HepG2 (cell line): ENCODE measurements around the gene EMILIN1. TPM values are rescaled to one million over a fixed set of nuclear protein-coding genes. Genes with fewer than 3 reads are reported as not detected.

Experiments used
- FOXK1 ChIP-seq: sonication (generic); formaldehyde crosslinking; IDR thresholded peaks from 2 replicates; pipeline ENCODE4 v1.4.0; 2020; ENCODE audit warnings: low read depth, missing genetic modification reagents, borderline replicate concordance
- GLI4 ChIP-seq: sonication (generic); formaldehyde crosslinking; IDR thresholded peaks from 2 replicates; pipeline ENCODE4 v1.5.1; 2020; ENCODE audit warnings: missing genetic modification reagents, mild to moderate bottlenecking, moderate library complexity, borderline replicate concordance
- GZF1 ChIP-seq: sonication (generic); formaldehyde crosslinking; IDR thresholded peaks from 2 replicates; pipeline ENCODE4 v1.5.1; 2020; ENCODE audit warnings: mild to moderate bottlenecking, missing genetic modification reagents
- MNT ChIP-seq: fragments of 450-650 bp; IDR thresholded peaks from 2 replicates; pipeline ENCODE4 v1.6.1; 2016
- NFYC ChIP-seq: IDR thresholded peaks from 2 replicates; pipeline ENCODE4 v1.6.1; 2016; ENCODE audit warnings: missing genetic modification reagents, missing compliant biosample characterization
- RAD21 ChIP-seq: fragments of 450-650 bp; formaldehyde crosslinking; IDR thresholded peaks from 2 replicates; pipeline ENCODE4 v1.5.0; 2020; ENCODE audit warnings: mild to moderate bottlenecking
- SAP130 ChIP-seq: IDR thresholded peaks from 2 replicates; pipeline ENCODE4 v1.6.1; 2016; ENCODE audit warnings: low read depth
- TBX2 ChIP-seq: sonication (generic); formaldehyde crosslinking; IDR thresholded peaks from 2 replicates; pipeline ENCODE4 v1.5.0; 2020; ENCODE audit warnings: missing genetic modification reagents, mild to moderate bottlenecking, borderline replicate concordance
- ZNF234 ChIP-seq: sonication (generic); formaldehyde crosslinking; conservative IDR thresholded peaks from 2 replicates; pipeline ENCODE4 v1.5.1; 2020; ENCODE audit warnings: mild to moderate bottlenecking, missing genetic modification reagents
- ZNF326 ChIP-seq: sonication (generic); formaldehyde crosslinking; IDR thresholded peaks from 2 replicates; pipeline ENCODE4 v1.4.0; 2020; ENCODE audit warnings: missing genetic modification reagents, borderline replicate concordance
- ZNF362 ChIP-seq: sonication (generic); formaldehyde crosslinking; IDR thresholded peaks from 2 replicates; pipeline ENCODE4 v1.4.0; 2020; ENCODE audit warnings: missing genetic modification reagents, mild to moderate bottlenecking, borderline replicate concordance
- ZNF775 ChIP-seq: sonication (generic); formaldehyde crosslinking; IDR thresholded peaks from 2 replicates; pipeline ENCODE4 v1.4.0; 2020; ENCODE audit warnings: missing genetic modification reagents, mild to moderate bottlenecking, moderate library complexity, borderline replicate concordance
- ZNF878 ChIP-seq: sonication (generic); formaldehyde crosslinking; IDR thresholded peaks from 2 replicates; pipeline ENCODE4 v1.8.1; 2023; ENCODE audit warnings: mild to moderate bottlenecking, missing genetic modification reagents, moderate library complexity
- ZSCAN21 ChIP-seq: sonication (generic); formaldehyde crosslinking; IDR thresholded peaks from 2 replicates; pipeline ENCODE4 v1.8.0; 2022; ENCODE audit warnings: mild to moderate bottlenecking, missing genetic modification reagents, moderate library complexity, borderline replicate concordance
- ZSCAN25 ChIP-seq: sonication (generic); formaldehyde crosslinking; IDR thresholded peaks from 2 replicates; pipeline ENCODE4 v1.8.0; 2022; ENCODE audit warnings: mild to moderate bottlenecking, missing genetic modification reagents
- polyA plus RNA-seq, 8 experiments: library from polyadenylated mRNA; depleted of rRNA in 3 of 8; stranded (reverse) in 7 of 8; unstranded in 1 of 8; fragments of >200 nt; fragmentation: Illumina TruSeq in 4 of 8; extraction: Trizol in 4 of 8; gene quantifications; 2 replicates each; pipeline versions ENCODE4 v1.2.1 to v1.2.3, GENCODE V29; 2011 to 2016; ENCODE audit warnings: low read depth in 4 of 8, missing spikeins in 1 of 8, mixed read lengths in 1 of 8; ENCODE audit not compliant: insufficient read depth in 1 of 8
- total RNA-seq, 5 experiments: library from RNA; depleted of rRNA; stranded (reverse); fragments of >200 nt; fragmentation: Illumina TruSeq; extraction: Trizol; gene quantifications; 2 replicates each; pipeline ENCODE4 v1.2.3, GENCODE V29; 2016; ENCODE audit warnings: low read depth in 1 of 5
- TF ChIP-seq, protein P1 (sequence below): sonication (generic); formaldehyde crosslinking; IDR thresholded peaks from 2 replicates; pipeline ENCODE4 v1.9.0; 2021; ENCODE audit warnings: mild to moderate bottlenecking, missing genetic modification reagents
- TF ChIP-seq, protein P2 (sequence below): sonication (generic); formaldehyde crosslinking; IDR thresholded peaks from 2 replicates; pipeline ENCODE4 v1.4.0; 2020; ENCODE audit warnings: missing genetic modification reagents; ENCODE audit errors: not compliant biosample characterization

EMILIN1 gene
- total and polyA plus RNA-seq, 2 of the 13 experiments (the other 11 are each of a cell fraction or from before 2014, with no cell fraction given), result 8.1 to 9.7 TPM

DNA sequence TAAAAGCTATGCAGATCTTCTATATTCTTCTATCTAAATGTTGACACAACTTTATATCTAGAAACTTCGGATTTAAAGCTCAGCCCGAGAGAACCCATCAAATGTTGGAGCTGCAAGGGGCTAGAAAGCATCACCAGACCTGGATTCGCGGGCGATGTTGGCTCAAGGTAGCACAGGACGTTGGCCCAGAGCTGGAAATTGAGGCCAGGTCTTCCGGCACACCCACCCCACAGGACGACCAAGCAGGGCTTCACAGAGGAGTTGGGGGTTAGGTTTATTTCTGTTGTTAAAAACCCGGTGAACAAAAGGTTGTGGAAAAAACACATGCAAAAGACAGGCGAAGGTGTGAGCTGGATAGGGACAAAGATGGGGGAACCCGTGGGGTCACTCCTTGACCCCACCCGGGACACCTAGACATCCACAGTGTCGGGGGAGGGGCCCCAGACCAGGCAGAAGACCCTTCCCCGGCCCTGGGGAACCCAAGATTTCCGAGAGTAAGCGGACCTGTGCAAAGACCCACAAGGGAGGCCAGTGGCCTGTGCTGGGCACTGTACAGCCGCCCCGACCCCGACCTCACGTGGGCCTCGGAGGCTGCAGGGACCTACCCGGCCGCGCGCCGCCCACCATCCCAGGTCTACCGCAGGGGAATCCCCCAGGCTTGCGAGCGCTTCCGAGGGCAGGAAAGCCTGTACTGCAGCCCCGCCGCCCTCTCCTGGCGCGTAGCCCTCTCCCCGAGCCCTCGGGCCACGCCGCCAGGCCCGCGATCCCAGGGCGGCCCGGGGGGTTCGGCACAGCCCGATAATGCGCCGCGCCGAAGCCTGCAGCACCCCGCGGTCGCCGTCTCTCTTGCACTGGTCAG, 28.8 kb upstream of the EMILIN1 start (continued):
- TF ChIP-seq, protein P1, sequence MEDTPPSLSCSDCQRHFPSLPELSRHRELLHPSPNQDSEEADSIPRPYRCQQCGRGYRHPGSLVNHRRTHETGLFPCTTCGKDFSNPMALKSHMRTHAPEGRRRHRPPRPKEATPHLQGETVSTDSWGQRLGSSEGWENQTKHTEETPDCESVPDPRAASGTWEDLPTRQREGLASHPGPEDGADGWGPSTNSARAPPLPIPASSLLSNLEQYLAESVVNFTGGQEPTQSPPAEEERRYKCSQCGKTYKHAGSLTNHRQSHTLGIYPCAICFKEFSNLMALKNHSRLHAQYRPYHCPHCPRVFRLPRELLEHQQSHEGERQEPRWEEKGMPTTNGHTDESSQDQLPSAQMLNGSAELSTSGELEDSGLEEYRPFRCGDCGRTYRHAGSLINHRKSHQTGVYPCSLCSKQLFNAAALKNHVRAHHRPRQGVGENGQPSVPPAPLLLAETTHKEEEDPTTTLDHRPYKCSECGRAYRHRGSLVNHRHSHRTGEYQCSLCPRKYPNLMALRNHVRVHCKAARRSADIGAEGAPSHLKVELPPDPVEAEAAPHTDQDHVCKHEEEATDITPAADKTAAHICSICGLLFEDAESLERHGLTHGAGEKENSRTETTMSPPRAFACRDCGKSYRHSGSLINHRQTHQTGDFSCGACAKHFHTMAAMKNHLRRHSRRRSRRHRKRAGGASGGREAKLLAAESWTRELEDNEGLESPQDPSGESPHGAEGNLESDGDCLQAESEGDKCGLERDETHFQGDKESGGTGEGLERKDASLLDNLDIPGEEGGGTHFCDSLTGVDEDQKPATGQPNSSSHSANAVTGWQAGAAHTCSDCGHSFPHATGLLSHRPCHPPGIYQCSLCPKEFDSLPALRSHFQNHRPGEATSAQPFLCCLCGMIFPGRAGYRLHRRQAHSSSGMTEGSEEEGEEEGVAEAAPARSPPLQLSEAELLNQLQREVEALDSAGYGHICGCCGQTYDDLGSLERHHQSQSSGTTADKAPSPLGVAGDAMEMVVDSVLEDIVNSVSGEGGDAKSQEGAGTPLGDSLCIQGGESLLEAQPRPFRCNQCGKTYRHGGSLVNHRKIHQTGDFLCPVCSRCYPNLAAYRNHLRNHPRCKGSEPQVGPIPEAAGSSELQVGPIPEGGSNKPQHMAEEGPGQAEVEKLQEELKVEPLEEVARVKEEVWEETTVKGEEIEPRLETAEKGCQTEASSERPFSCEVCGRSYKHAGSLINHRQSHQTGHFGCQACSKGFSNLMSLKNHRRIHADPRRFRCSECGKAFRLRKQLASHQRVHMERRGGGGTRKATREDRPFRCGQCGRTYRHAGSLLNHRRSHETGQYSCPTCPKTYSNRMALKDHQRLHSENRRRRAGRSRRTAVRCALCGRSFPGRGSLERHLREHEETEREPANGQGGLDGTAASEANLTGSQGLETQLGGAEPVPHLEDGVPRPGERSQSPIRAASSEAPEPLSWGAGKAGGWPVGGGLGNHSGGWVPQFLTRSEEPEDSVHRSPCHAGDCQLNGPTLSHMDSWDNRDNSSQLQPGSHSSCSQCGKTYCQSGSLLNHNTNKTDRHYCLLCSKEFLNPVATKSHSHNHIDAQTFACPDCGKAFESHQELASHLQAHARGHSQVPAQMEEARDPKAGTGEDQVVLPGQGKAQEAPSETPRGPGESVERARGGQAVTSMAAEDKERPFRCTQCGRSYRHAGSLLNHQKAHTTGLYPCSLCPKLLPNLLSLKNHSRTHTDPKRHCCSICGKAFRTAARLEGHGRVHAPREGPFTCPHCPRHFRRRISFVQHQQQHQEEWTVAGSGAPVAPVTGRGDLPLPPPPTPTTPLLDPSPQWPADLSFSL (CRISPR knock-in tag), result 0 out of 2 replicates have a peak, but pooled peaks have one; percentile 19
- TF ChIP-seq ZNF775 (CRISPR knock-in tag), result 0 out of 2 replicates have a peak, but pooled peaks have one; percentile 34
- 0 out of 2 replicates have a peak, but pooled peaks have one; percentile 22 for TF ChIP-seq ZNF234 (CRISPR knock-in tag)
- TF ChIP-seq ZNF326 (CRISPR knock-in tag), result peak; percentile 32; the same call in 1 of the 2 replicates
- TF ChIP-seq GLI4 (CRISPR knock-in tag), result peak; percentile 96; the same call in 1 of the 2 replicates
- TF ChIP-seq RAD21 (CRISPR knock-in tag), result peak; percentile 62
- TF ChIP-seq, protein P2, sequence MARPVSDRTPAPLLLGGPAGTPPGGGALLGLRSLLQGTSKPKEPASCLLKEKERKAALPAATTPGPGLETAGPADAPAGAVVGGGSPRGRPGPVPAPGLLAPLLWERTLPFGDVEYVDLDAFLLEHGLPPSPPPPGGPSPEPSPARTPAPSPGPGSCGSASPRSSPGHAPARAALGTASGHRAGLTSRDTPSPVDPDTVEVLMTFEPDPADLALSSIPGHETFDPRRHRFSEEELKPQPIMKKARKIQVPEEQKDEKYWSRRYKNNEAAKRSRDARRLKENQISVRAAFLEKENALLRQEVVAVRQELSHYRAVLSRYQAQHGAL, result peak; percentile 51
- no peak for TF ChIP-seq NFYC (CRISPR knock-in tag)
- TF ChIP-seq ZSCAN25, result peak; percentile 63
- TF ChIP-seq ZNF878 (CRISPR knock-in tag), result 0 out of 2 replicates have a peak, but pooled peaks have one; percentile 7
- TF ChIP-seq ZNF362 (CRISPR knock-in tag), result no peak
- no peak; the same call in 1 of the 2 replicates for TF ChIP-seq TBX2 (CRISPR knock-in tag)
- TF ChIP-seq MNT, result no peak
- 0 out of 2 replicates have a peak, but pooled peaks have one; percentile 17 for TF ChIP-seq FOXK1
- peak; percentile 9; the same call in 1 of the 2 replicates for TF ChIP-seq ZSCAN21
- peak; percentile 82; the same call in 1 of the 2 replicates for TF ChIP-seq GZF1 (CRISPR knock-in tag)
- TF ChIP-seq SAP130 (CRISPR knock-in tag), result no peak
